Left ventricle myocardium inferior (tissue), 1 donor: ENCODE measurements around the gene VTI1A. TPM values are rescaled to one million over a fixed set of nuclear protein-coding genes. Genes with fewer than 3 reads are reported as not detected.

Source experiments
- DNase-seq: peaks from one replicate; pipeline ENCODE4 v3.0.0-alpha.2; 2020
- H3K27ac ChIP-seq: fragments of 200-600 bp; replicated peaks from 2 replicates; pipeline ENCODE4 v1.8.0; 2021
- H3K27me3 ChIP-seq: fragments of 200-600 bp; 2 replicates; pipeline ENCODE4 v1.8.0; 2021; ENCODE audit warnings: low read depth
- H3K36me3 ChIP-seq: fragments of 200-600 bp; 2 replicates; pipeline ENCODE4 v1.8.0; 2021
- H3K4me1 ChIP-seq: fragments of 200-600 bp; 2 replicates; pipeline ENCODE4 v1.8.0; 2021
- H3K4me3 ChIP-seq: fragments of 200-600 bp; 2 replicates; pipeline ENCODE4 v1.8.0; 2021; ENCODE audit warnings: mild to moderate bottlenecking, moderate library complexity
- H3K9me3 ChIP-seq: fragments of 200-600 bp; replicated peaks from 2 replicates; pipeline ENCODE4 v1.8.0; 2021
- CTCF ChIP-seq: fragments of 200-600 bp; IDR thresholded peaks from 2 replicates; pipeline ENCODE4 v1.8.0; 2021; ENCODE audit warnings: antibody characterized with exemption, mild to moderate bottlenecking, borderline replicate concordance
- intact Hi-C: fragments of 100-400 bp; cut with micrococcal nuclease; formaldehyde crosslinking; loops from one replicate; pipeline ENCODE4 v1.11.0; 2022
- total RNA-seq: library from RNA; stranded (reverse); fragmentation: NEBNext Ultra II Directional; extraction: Animal tissue kit (Norgen Biotek cat#: 25700); gene quantifications from one replicate; pipeline ENCODE4 v1.2.1, GENCODE V29; 2021
- donor health status: DM: no; HTN: yes; CAD: no; lungs with severe emphysema.

Gene VTI1A
- total RNA-seq, 1 donor from 2014 or later, result 20.5 TPM

GRCh38 chr10:112821663-112822062, 374.6 kb downstream of the VTI1A start:
- no peak overlapping the region for H3K27ac ChIP-seq
- H3K27me3 ChIP-seq, result no peaks in the 10 kb centered on the region
- intact Hi-C loops, result no loop called here
- no peaks in the 10 kb centered on the region for H3K36me3 ChIP-seq
- H3K9me3 ChIP-seq, result no peaks in the 10 kb centered on the region
- TF ChIP-seq CTCF, result no peak
- DNase-seq, result no peak
- H3K4me3 ChIP-seq, result no peak overlapping the region
- H3K4me1 ChIP-seq, result no peaks in the 10 kb centered on the region

GRCh38 chr10:112823007-112823406, 376.0 kb downstream of the VTI1A start:
- intact Hi-C loops, result no loop called here
- TF ChIP-seq CTCF, result no peak
- no peak for DNase-seq

GRCh38 chr10:112823604-112824003, 376.6 kb downstream of the VTI1A start:
- TF ChIP-seq CTCF, result no peak
- H3K27ac ChIP-seq, result no peak overlapping the region
- intact Hi-C loops, result no loop called here
- H3K9me3 ChIP-seq, result no peaks in the 10 kb centered on the region
- H3K27me3 ChIP-seq, result no peaks in the 10 kb centered on the region
- no peaks in the 10 kb centered on the region for H3K36me3 ChIP-seq
- DNase-seq, result no peak
- no peaks in the 10 kb centered on the region for H3K4me1 ChIP-seq
- H3K4me3 ChIP-seq, result no peak overlapping the region

More at GRCh38 chr10:112823007-112823406, 376.0 kb downstream of the VTI1A start:
- H3K9me3 ChIP-seq, result no peaks in the 10 kb centered on the region
- no peaks in the 10 kb centered on the region for H3K36me3 ChIP-seq
- no peaks in the 10 kb centered on the region for H3K4me1 ChIP-seq
- no peaks in the 10 kb centered on the region for H3K27me3 ChIP-seq
- no peak overlapping the region for H3K27ac ChIP-seq
- no peak overlapping the region for H3K4me3 ChIP-seq

GRCh38 chr10:112826018-112826697, 379.1 kb downstream of the VTI1A start:
- Histone ChIP-seq H3K36me3 (no peaks in the 10 kb centered on the region), H3K27me3 (no peaks in the 10 kb centered on the region), H3K4me1 (no peaks in the 10 kb centered on the region), H3K27ac (no peak overlapping the region), H3K9me3 (no peaks in the 10 kb centered on the region), H3K4me3 (no peak overlapping the region)
- TF ChIP-seq CTCF, result no peak
- no peak for DNase-seq
- intact Hi-C loops, result no loop called here

GRCh38 chr10:112827086-112827485, 380.1 kb downstream of the VTI1A start:
- TF ChIP-seq CTCF, result no peak
- no peaks in the 10 kb centered on the region for H3K9me3 ChIP-seq
- no peaks in the 10 kb centered on the region for H3K4me1 ChIP-seq
- intact Hi-C loops, result no loop called here
- no peak overlapping the region for H3K27ac ChIP-seq
- H3K27me3 ChIP-seq, result no peaks in the 10 kb centered on the region
- H3K4me3 ChIP-seq, result no peak overlapping the region
- DNase-seq, result no peak
- no peaks in the 10 kb centered on the region for H3K36me3 ChIP-seq

- Histone ChIP-seq H3K27me3 (no peaks in the 10 kb centered on the region), H3K4me1 (no peaks in the 10 kb centered on the region), H3K27ac (no peak overlapping the region), H3K4me3 (no peak overlapping the region), H3K36me3 (no peaks in the 10 kb centered on the region), H3K9me3 (no peaks in the 10 kb centered on the region)
- intact Hi-C loops, result no loop called here
- no peak for DNase-seq
- TF ChIP-seq CTCF, result no peak
Observed at GRCh38 chr10:112827951-112828350, 380.9 kb downstream of the VTI1A start.
